ENCODE data around the gene ASCC1. TPM values are rescaled to one million over a fixed set of nuclear protein-coding genes. Genes with fewer than 3 reads are reported as not detected.
A peak's percentile ranks its signal among the peaks of the same experiment; 100 is the strongest.

Gene ASCC1
- total and polyA plus RNA-seq, 2 of the 4 experiments (the other 2 are of a cell fraction): 15.9 to 21.0 TPM

DNA sequence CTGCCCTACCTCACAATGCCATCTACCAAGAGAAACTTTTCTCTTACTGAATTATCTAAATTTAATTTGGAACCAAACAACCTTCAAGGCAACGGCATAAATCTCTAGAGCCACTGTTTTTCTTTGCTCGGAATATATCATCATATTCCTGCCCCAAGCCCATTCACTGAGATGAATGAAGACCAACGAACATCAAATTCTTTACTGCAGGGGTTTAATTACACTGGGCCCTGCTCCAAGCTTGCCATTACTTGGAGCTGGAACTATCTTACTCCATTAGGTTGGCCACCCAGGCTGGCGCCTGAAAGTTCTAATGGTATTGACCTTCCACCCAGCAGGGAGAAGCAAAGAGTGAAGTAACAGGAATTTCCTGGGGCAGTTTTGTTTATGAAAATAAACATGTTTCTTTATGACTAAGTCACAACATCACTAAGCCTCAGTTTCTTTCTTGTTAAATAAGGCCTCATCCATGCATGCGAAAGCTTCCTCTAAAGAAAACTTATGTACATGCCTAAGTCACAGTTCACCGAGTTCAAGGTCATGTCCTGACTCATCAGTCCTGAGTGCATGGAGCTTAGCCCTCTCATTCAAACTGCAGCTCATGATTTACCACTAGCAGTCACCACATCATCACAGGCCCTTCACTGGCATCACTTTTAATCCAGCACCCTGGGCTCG, 42.3 kb downstream of the ASCC1 start:
- H2AFZ ChIP-seq (replicated peaks; ENCODE audit: low read length, poor library complexity): no peak overlapping the region
- H3K4me2 ChIP-seq (ENCODE audit: low read depth, low read length): no peak overlapping the region
- H3K27ac ChIP-seq (ENCODE audit: insufficient read depth, low read length): no peak overlapping the region
- POLR2A ChIA-PET (ENCODE audit: unreplicated experiment): no interaction called here
- dilution Hi-C loops (cut with HindIII; ENCODE audit: low sequenced_read_pairs, unreplicated experiment) (no loop called here), intact Hi-C loops (cut with micrococcal nuclease) (loop anchor here (5.0 kb wide), 1 partner anchor 66 kb away; no protein-coding TSS in a partner anchor), in situ Hi-C loops (cut with MboI; ENCODE audit: low sequenced_read_pairs) (no loop called here)
- no peak overlapping the region for H2BK15ac ChIP-seq (ENCODE audit: low read depth, low read length)
- H3K14ac ChIP-seq (replicated peaks; ENCODE audit: low read depth, low read length): no peak overlapping the region
- H3K79me1 ChIP-seq (ENCODE audit: low read depth in 1 of 2, low read length in 2 of 2): peaks cover 0 to 2% of the 10 kb centered on the region in 2 experiments; a peak in 1 of 4 replicates
- BruUV-seq (replicated peaks): no TSS peak
- H2BK5ac ChIP-seq (ENCODE audit: low read depth, low read length, poor library complexity, severe bottlenecking): no peak overlapping the region
- TF ChIP-seq BHLHE40 (IDR thresholded peaks at IDR 0.05; ENCODE audit: low read depth, low read length) (no peak), MAFK (IDR thresholded peaks at IDR 0.05; ENCODE audit: low read depth, low read length) (no peak), SMC3 (IDR thresholded peaks at IDR 0.05; ENCODE audit: low read depth, low read length) (no peak), RAD21 (IDR thresholded peaks at IDR 0.05; ENCODE audit: low read length) (no peak), CEBPB (IDR thresholded peaks at IDR 0.05; ENCODE audit: low read depth, low read length) (no peak), POLR2A (IDR thresholded peaks at IDR 0.05; ENCODE audit: low read depth, low read length) (no peak), FOS (IDR thresholded peaks at IDR 0.05; ENCODE audit: low read depth, low read length) (no peak), RFX5 (IDR thresholded peaks at IDR 0.05; ENCODE audit: low read depth, low read length) (no peak)
- TF ChIP-seq, protein P1, sequence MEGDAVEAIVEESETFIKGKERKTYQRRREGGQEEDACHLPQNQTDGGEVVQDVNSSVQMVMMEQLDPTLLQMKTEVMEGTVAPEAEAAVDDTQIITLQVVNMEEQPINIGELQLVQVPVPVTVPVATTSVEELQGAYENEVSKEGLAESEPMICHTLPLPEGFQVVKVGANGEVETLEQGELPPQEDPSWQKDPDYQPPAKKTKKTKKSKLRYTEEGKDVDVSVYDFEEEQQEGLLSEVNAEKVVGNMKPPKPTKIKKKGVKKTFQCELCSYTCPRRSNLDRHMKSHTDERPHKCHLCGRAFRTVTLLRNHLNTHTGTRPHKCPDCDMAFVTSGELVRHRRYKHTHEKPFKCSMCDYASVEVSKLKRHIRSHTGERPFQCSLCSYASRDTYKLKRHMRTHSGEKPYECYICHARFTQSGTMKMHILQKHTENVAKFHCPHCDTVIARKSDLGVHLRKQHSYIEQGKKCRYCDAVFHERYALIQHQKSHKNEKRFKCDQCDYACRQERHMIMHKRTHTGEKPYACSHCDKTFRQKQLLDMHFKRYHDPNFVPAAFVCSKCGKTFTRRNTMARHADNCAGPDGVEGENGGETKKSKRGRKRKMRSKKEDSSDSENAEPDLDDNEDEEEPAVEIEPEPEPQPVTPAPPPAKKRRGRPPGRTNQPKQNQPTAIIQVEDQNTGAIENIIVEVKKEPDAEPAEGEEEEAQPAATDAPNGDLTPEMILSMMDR (conservative IDR thresholded peaks at IDR 0.05; ENCODE audit: low read depth, low read length): no peak
- TF ChIP-seq, protein P2, sequence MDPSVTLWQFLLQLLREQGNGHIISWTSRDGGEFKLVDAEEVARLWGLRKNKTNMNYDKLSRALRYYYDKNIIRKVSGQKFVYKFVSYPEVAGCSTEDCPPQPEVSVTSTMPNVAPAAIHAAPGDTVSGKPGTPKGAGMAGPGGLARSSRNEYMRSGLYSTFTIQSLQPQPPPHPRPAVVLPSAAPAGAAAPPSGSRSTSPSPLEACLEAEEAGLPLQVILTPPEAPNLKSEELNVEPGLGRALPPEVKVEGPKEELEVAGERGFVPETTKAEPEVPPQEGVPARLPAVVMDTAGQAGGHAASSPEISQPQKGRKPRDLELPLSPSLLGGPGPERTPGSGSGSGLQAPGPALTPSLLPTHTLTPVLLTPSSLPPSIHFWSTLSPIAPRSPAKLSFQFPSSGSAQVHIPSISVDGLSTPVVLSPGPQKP (IDR thresholded peaks at IDR 0.05; ENCODE audit: borderline replicate concordance, low read depth, low read length): no peak
- TF ChIP-seq, protein P3, sequence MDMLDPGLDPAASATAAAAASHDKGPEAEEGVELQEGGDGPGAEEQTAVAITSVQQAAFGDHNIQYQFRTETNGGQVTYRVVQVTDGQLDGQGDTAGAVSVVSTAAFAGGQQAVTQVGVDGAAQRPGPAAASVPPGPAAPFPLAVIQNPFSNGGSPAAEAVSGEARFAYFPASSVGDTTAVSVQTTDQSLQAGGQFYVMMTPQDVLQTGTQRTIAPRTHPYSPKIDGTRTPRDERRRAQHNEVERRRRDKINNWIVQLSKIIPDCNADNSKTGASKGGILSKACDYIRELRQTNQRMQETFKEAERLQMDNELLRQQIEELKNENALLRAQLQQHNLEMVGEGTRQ (IDR thresholded peaks at IDR 0.05; ENCODE audit: low read depth, low read length): no peak
- no peak overlapping the region for H3K18ac ChIP-seq (ENCODE audit: low read depth, low read length)
- no peak overlapping the region for H2BK120ac ChIP-seq (ENCODE audit: low read depth, low read length)
- H3K9me3 ChIP-seq (ENCODE audit: control insufficient read depth, insufficient read depth, low read length): no peaks in the 10 kb centered on the region
- H4K8ac ChIP-seq (ENCODE audit: low read depth in 2 of 2, low read length in 2 of 2): no peak overlapping the region; a peak in 1 of 4 replicates
- H2AK5ac ChIP-seq (ENCODE audit: low read depth, low read length): peak overlapping the region; percentile 20; the same call in 1 of the 2 replicates
- DNase-seq: peak; percentile 13
- peaks cover 2% of the 10 kb centered on the region; the same call in 1 of the 2 replicates for H3K36me3 ChIP-seq (ENCODE audit: control insufficient read depth, insufficient read depth, low read length)
- ATAC-seq (ENCODE audit: low read depth): peak; percentile 55
- no peak overlapping the region for H3K4me3 ChIP-seq (ENCODE audit: insufficient read depth, low read depth, low read length)
- H3K9ac ChIP-seq (ENCODE audit: low read depth, low read length): no peak overlapping the region
- WGBS, 2 experiments (ENCODE audit: extremely low coverage in 2 of 2, insufficient read length in 1 of 2): 70% methylated on average over 2 of the region's 7 CpGs; no CpG with 5 or more reads in 1 of the 2 experiments
- no peak overlapping the region for H4K5ac ChIP-seq (ENCODE audit: low read depth, low read length)
- no peaks in the 10 kb centered on the region for H4K20me1 ChIP-seq (ENCODE audit: insufficient read depth, low read length)
- peaks cover 3% of the 10 kb centered on the region for H3K9me1 ChIP-seq (ENCODE audit: insufficient read depth, low read length)
- no peak overlapping the region for H2AK9ac ChIP-seq (replicated peaks; ENCODE audit: low read depth, low read length, poor library complexity)
- H3K4ac ChIP-seq (ENCODE audit: low read depth, low read length): peak overlapping the region; percentile 32
- H2BK20ac ChIP-seq (ENCODE audit: low read depth, low read length): no peak overlapping the region
- peaks cover 9% of the 10 kb centered on the region for H3K4me1 ChIP-seq (ENCODE audit: control insufficient read depth, insufficient read depth, low read length)
- H4K91ac ChIP-seq (ENCODE audit: insufficient read depth, low read depth, low read length): no peak overlapping the region
- no peaks in the 10 kb centered on the region for H3K27me3 ChIP-seq (ENCODE audit: control insufficient read depth, insufficient read depth, low read length)
- CTCF ChIA-PET: no interaction called here
- no peak overlapping the region for H3K56ac ChIP-seq (ENCODE audit: extremely low read depth, insufficient read depth, low read length)
- no peak overlapping the region for H3K23ac ChIP-seq (ENCODE audit: low read depth, low read length)

Data from IMR-90 (cell line).